K562 (cell line): ENCODE measurements around the gene SCFD2. TPM values are rescaled to one million over a fixed set of nuclear protein-coding genes. Genes with fewer than 3 reads are reported as not detected.

Source experiments
- ATAC-seq: fragments of 200-7000 bp; cut with Tn5 transposase; 3 replicates; pipeline ENCODE4 v1.9.1; 2020; ENCODE audit warnings: moderate library complexity
- BruUV-seq: library from RNA; stranded (reverse); fragments of 400-500 nt; replicated peaks from 2 replicates; lab custom pipeline; 2021; lab: Mats Ljungman, UMichigan
- CTCF ChIA-PET: fragments of 300-600 bp; formaldehyde crosslinking; extraction: SDS; loops from one replicate; lab custom pipeline; 2021; ENCODE audit warnings: low intra/inter-chr PET ratio; lab: Yijun Ruan, JAX
- POLR2A ChIA-PET: fragments of 300-600, 350-650 bp; sonication (Branson Sonifier 250); formaldehyde crosslinking; extraction: SDS; loops from one replicate; lab custom pipeline; 2021; ENCODE audit warnings: antibody characterized with exemption, inconsistent platforms; lab: Yijun Ruan, JAX
- DNase-seq, 4 experiments: peaks; one replicate each; pipeline versions ENCODE4 v3.0.0 to v3.0.0-alpha.2; 2011 to 2018; ENCODE audit warnings: low spot score in 3 of 4, mixed read lengths in 3 of 4; ENCODE audit errors: extremely low read depth in 1 of 4
- FAIRE-seq: peaks from 2 replicates; lab custom pipeline; 2011; peaks lifted over from hg19 to GRCh38; lab: Jason Lieb, UNC
- H2AFZ ChIP-seq: 2 replicates; pipeline ENCODE4 v1.6.0; 2011; ENCODE audit warnings: low read depth, low read length, control low read depth, inconsistent platforms
- H3K27ac ChIP-seq: fragments of 200-600 bp; 3 replicates; pipeline ENCODE4 v1.8.0; 2011; ENCODE audit warnings: low read depth, mild to moderate bottlenecking, control low read depth, inconsistent platforms, low read length, moderate library complexity, mixed read lengths; ENCODE audit errors: extremely low read depth
- H3K27me3 ChIP-seq, 2 experiments: fragments of 300-600 bp in 1 of 2; 2 replicates in 1 of 2; 3 replicates in 1 of 2; pipeline versions ENCODE4 v1.6.0 to v1.8.0; 2011; ENCODE audit warnings: inconsistent platforms in 2 of 2, low read length in 2 of 2, mild to moderate bottlenecking in 1 of 2, mixed read lengths in 1 of 2, moderate library complexity in 1 of 2; ENCODE audit not compliant: control insufficient read depth in 2 of 2, insufficient read depth in 2 of 2
- H3K36me3 ChIP-seq: fragments of 300-600 bp; 3 replicates; pipeline ENCODE4 v1.8.0; 2011; ENCODE audit warnings: mild to moderate bottlenecking, low read length, inconsistent platforms; ENCODE audit not compliant: control insufficient read depth, insufficient read depth
- H3K4me1 ChIP-seq, 2 experiments: fragments of 200-600 bp in 1 of 2; replicated peaks in 1 of 2; 2 replicates in 1 of 2; 3 replicates in 1 of 2; pipeline versions ENCODE4 v1.5.1 to v1.8.0; 2011; ENCODE audit warnings: inconsistent platforms in 2 of 2, low read length in 2 of 2, mild to moderate bottlenecking in 1 of 2, mixed read lengths in 1 of 2, moderate library complexity in 1 of 2; ENCODE audit not compliant: control insufficient read depth in 2 of 2, insufficient read depth in 2 of 2
- H3K4me2 ChIP-seq: 2 replicates; pipeline ENCODE4 v1.6.1; 2011; ENCODE audit warnings: low read length, control low read depth, inconsistent platforms, mixed read lengths; ENCODE audit not compliant: insufficient read depth
- H3K4me3 ChIP-seq: fragments of 200-600 bp; sonication (generic), shearing (Covaris generic); 2 replicates; pipeline ENCODE4 v1.5.1; 2016; ENCODE audit warnings: control low read depth, inconsistent platforms
- H3K79me2 ChIP-seq: fragments of 200-600 bp; 3 replicates; pipeline ENCODE4 v1.8.0; 2011; ENCODE audit warnings: low read length, inconsistent platforms; ENCODE audit not compliant: control insufficient read depth, insufficient read depth
- H3K9ac ChIP-seq, 2 experiments: 2 replicates each; pipeline versions ENCODE4 v1.6.0 to v1.6.1; 2011; ENCODE audit warnings: low read depth in 2 of 2, low read length in 2 of 2, control low read depth in 1 of 2, inconsistent platforms in 1 of 2, mild to moderate bottlenecking in 1 of 2, mixed read lengths in 1 of 2; ENCODE audit not compliant: insufficient read depth in 1 of 2
- H3K9me1 ChIP-seq: one replicate; pipeline ENCODE4 v1.6.0; 2011; ENCODE audit warnings: inconsistent platforms, mild to moderate bottlenecking, low read length, moderate library complexity; ENCODE audit not compliant: control insufficient read depth, insufficient read depth
- H3K9me3 ChIP-seq: replicated peaks from 2 replicates; pipeline ENCODE4 v1.5.1; 2011; ENCODE audit warnings: low read depth, low read length, inconsistent platforms; ENCODE audit not compliant: control insufficient read depth, insufficient read depth
- H4K20me1 ChIP-seq: replicated peaks from 2 replicates; pipeline ENCODE4 v1.6.1; 2011; ENCODE audit warnings: low read length, inconsistent platforms, mixed read lengths; ENCODE audit not compliant: control insufficient read depth, insufficient read depth
- CREB3 ChIP-seq: fragments of 450-650 bp; conservative IDR thresholded peaks from 2 replicates; pipeline ENCODE4 v1.6.1; 2016; ENCODE audit warnings: missing genetic modification characterization, low read depth, mild to moderate bottlenecking, missing compliant biosample characterization, moderate library complexity
- ELF4 ChIP-seq: fragments of 450-650 bp; formaldehyde crosslinking; IDR thresholded peaks from 2 replicates; pipeline ENCODE4 v1.4.0; 2022; ENCODE audit warnings: missing genetic modification characterization
- EZH2 ChIP-seq: IDR thresholded peaks from 2 replicates; pipeline ENCODE4 v1.6.1; 2012; ENCODE audit warnings: low read depth, mild to moderate bottlenecking, inconsistent platforms, low read length, borderline replicate concordance
- KDM2B ChIP-seq: fragments of 250-450 bp; sonication (Bioruptor Pico); IDR thresholded peaks from 2 replicates; pipeline ENCODE4 v1.8.0; 2021; ENCODE audit warnings: mild to moderate bottlenecking, moderate library complexity
- KLF16 ChIP-seq: IDR thresholded peaks from 2 replicates; pipeline ENCODE4 v1.6.1; 2016; ENCODE audit warnings: antibody characterized with exemption
- MCM2 ChIP-seq: fragments of 450-650 bp; IDR thresholded peaks from 2 replicates; pipeline ENCODE4 v1.6.1; 2017; ENCODE audit warnings: low read depth, mild to moderate bottlenecking
- SAFB2 ChIP-seq: fragments of 200-400 bp; formaldehyde crosslinking; IDR thresholded peaks from 2 replicates; pipeline ENCODE4 v1.6.1; 2018; ENCODE audit warnings: borderline replicate concordance, low read length, low read depth, moderate library complexity; ENCODE audit not compliant: severe bottlenecking
- SRF ChIP-seq, 2 experiments: fragments of 250-450, 450-650 bp in 1 of 2; sonication (Bioruptor Pico) in 1 of 2; sonication (generic) in 1 of 2; formaldehyde crosslinking; IDR thresholded peaks; 2 replicates each; pipeline versions ENCODE4 v1.5.0 to v1.5.1; 2020 to 2022; ENCODE audit warnings: mild to moderate bottlenecking in 1 of 2, missing genetic modification reagents in 1 of 2
- ZFP91 ChIP-seq: sonication (generic); formaldehyde crosslinking; IDR thresholded peaks from 2 replicates; pipeline ENCODE4 v1.8.0; 2022; ENCODE audit warnings: mild to moderate bottlenecking, missing genetic modification reagents
- ZNF263 ChIP-seq: sonication (generic); formaldehyde crosslinking; IDR thresholded peaks from 2 replicates; pipeline ENCODE4 v1.8.0; 2022; ENCODE audit warnings: mild to moderate bottlenecking, missing genetic modification reagents, borderline replicate concordance
- ZNF518B ChIP-seq: fragments of 250-450 bp; sonication (Bioruptor Pico); IDR thresholded peaks from 2 replicates; pipeline ENCODE4 v1.5.0; 2021; ENCODE audit warnings: mild to moderate bottlenecking, moderate library complexity
- ZNF644 ChIP-seq: fragments of 200-800 bp; sonication (Bioruptor generic); IDR thresholded peaks from 2 replicates; pipeline ENCODE4 v1.6.1; 2016; ENCODE audit warnings: low read depth, missing genetic modification characterization, missing compliant biosample characterization
- ZNF77 ChIP-seq: fragments of 250-450 bp; sonication (Bioruptor Pico); IDR thresholded peaks from 2 replicates; pipeline ENCODE4 v1.5.0; 2020
- WGBS: fragments of 100-300 bp; shearing (Covaris generic); methylation state at CpG from one replicate; pipeline ENCODE4 v1.1.6; 2016; ENCODE audit warnings: low coverage, mixed read lengths; ENCODE audit not compliant: insufficient coverage; ENCODE audit errors: missing lambda C conversion rate; 5-methylcytosine and 5-hydroxymethylcytosine counted together
- in situ Hi-C: fragments of 300-500 bp; cut with MboI; formaldehyde crosslinking; loops from 4 replicates; pipeline ENCODE4 v1.15.0; 2018; ENCODE audit warnings: inconsistent platforms, mixed read lengths
- intact Hi-C: fragments of 100-400 bp; cut with micrococcal nuclease; formaldehyde crosslinking; loops from 2 replicates; pipeline ENCODE4 v1.14.2; 2022
- polyA plus RNA-seq, 8 experiments: library from polyadenylated mRNA; depleted of rRNA in 4 of 8; stranded (reverse) in 5 of 8; unstranded in 3 of 8; fragments of >200 nt; fragmentation: Nextera tagmentation in 2 of 8; fragmentation: Illumina TruSeq in 1 of 8; extraction: Ambion mirVana in 2 of 8; extraction: Trizol in 1 of 8; gene quantifications; 2 replicates each; pipeline versions ENCODE4 v1.2.1 to v1.2.3, GENCODE V29; 2011 to 2014; ENCODE audit warnings: inconsistent platforms in 1 of 8, missing spikeins in 1 of 8
- total RNA-seq, 7 experiments: library from RNA; depleted of rRNA in 6 of 7; stranded (reverse); fragments of >200 nt in 6 of 7; fragmentation: Illumina TruSeq in 2 of 7; extraction: Trizol in 2 of 7; gene quantifications; 2 replicates each; pipeline versions ENCODE4 v1.2.1 to v1.2.3, GENCODE V29; 2011 to 2021; ENCODE audit warnings: low replicate concordance in 1 of 7

SCFD2 gene
- total and polyA plus RNA-seq, 9 of the 15 experiments (the other 6 are each of a cell fraction or from before 2014, with no cell fraction given): 5.7 to 30.3 (median 22.8) TPM

GRCh38 chr4:53161787-53162433 is 204.0 kb downstream of the SCFD2 start:
- FAIRE-seq: no peak
- no peaks in the 10 kb centered on the region for H3K79me2 ChIP-seq
- H3K4me3 ChIP-seq: no peak overlapping the region
- WGBS: 89% methylated on average over 1 of the region's 1 CpG
- H4K20me1 ChIP-seq: no peaks in the 10 kb centered on the region
- DNase-seq: no peak
- no peak overlapping the region for H3K4me2 ChIP-seq
- no peak for ATAC-seq
- ChIA-PET POLR2A (interaction anchor here (0.7 kb wide), 1 partner anchor 62 kb away, joined by 3 read pairs; no protein-coding TSS in a partner anchor), CTCF (no interaction called here)
- in situ Hi-C loops (no loop called here), intact Hi-C loops (no loop called here)
- H2AFZ ChIP-seq: no peak overlapping the region
- no peaks in the 10 kb centered on the region for H3K9me3 ChIP-seq
- H3K4me1 ChIP-seq: no peaks in the 10 kb centered on the region
- BruUV-seq: no TSS peak
- no peak overlapping the region for H3K27ac ChIP-seq
- H3K36me3 ChIP-seq: no peaks in the 10 kb centered on the region
- no peaks in the 10 kb centered on the region for H3K27me3 ChIP-seq
- H3K9ac ChIP-seq: no peak overlapping the region
- no peaks in the 10 kb centered on the region for H3K9me1 ChIP-seq
- TF ChIP-seq CREB3 (tag): no peak
- no peak for TF ChIP-seq SRF (CRISPR knock-in tag; IDR thresholded peaks at IDR 0.05)
- no peak for TF ChIP-seq ELF4 (CRISPR knock-in tag)
- TF ChIP-seq SAFB2: no peak
- TF ChIP-seq KDM2B (CRISPR knock-in tag): no peak
- no peak for TF ChIP-seq KLF16
- TF ChIP-seq EZH2: no peak
- no peak for TF ChIP-seq ZNF77 (CRISPR knock-in tag)
- no peak for TF ChIP-seq ZNF263 (CRISPR knock-in tag)
- no peak for TF ChIP-seq ZNF518B (CRISPR knock-in tag)
- TF ChIP-seq MCM2: no peak
- TF ChIP-seq ZNF644 (tag): no peak
- TF ChIP-seq ZFP91 (CRISPR knock-in tag): no peak
